ENCODE data around the gene ZNHIT6.

ZNHIT6 gene

GRCh38 chr1:85629532-85629920, 78.7 kb downstream of the ZNHIT6 start:
- TF ChIP-seq CTCF (IDR thresholded peaks at IDR 0.05; ENCODE audit: insufficient read depth, low read length, missing control alignments): no peak
- CTCF ChIA-PET: interaction anchor here (1.1 to 5.4 kb wide), 6 partner anchors 10 to 64 kb away, joined by 3 to 46 read pairs (median 10); no protein-coding TSS in a partner anchor
- peak overlapping the region; percentile 46 for H3K4me3 ChIP-seq (ENCODE audit: low read depth, low read length)
- POLR2A ChIA-PET: interaction anchor here (1.3 to 2.9 kb wide), 7 partner anchors 17 to 315 kb away, joined by 5 to 52 read pairs (median 18); partner anchors contain the start of gene CCN1
- no peak for DNase-seq (ENCODE audit: low read depth, low spot score)

GRCh38 chr1:85628791-85629531, 79.3 kb downstream of the ZNHIT6 start:
- H3K4me3 ChIP-seq (ENCODE audit: low read depth, low read length): peak overlapping the region; percentile 46
- ChIA-PET CTCF (interaction anchor here (0.9 to 5.4 kb wide), 7 partner anchors 9 to 321 kb away, joined by 3 to 46 read pairs (median 5); no protein-coding TSS in a partner anchor), POLR2A (interaction anchor here (0.7 to 2.9 kb wide), 8 partner anchors 15 to 315 kb away, joined by 3 to 52 read pairs (median 16); partner anchors contain the start of gene CCN1)
- no peak for TF ChIP-seq CTCF (IDR thresholded peaks at IDR 0.05; ENCODE audit: insufficient read depth, low read length, missing control alignments)
- peak; percentile 92 for DNase-seq (ENCODE audit: low read depth, low spot score)

- DNase-seq (ENCODE audit: low read depth, low spot score): no peak
- TF ChIP-seq CTCF (IDR thresholded peaks at IDR 0.05; ENCODE audit: insufficient read depth, low read length, missing control alignments): no peak
- ChIA-PET CTCF (interaction anchor here (4.0 to 5.4 kb wide), 2 partner anchors 13 to 67 kb away, joined by 20 to 46 read pairs; no protein-coding TSS in a partner anchor), POLR2A (interaction anchor here (1.2 kb wide), 1 partner anchor 42 kb away, joined by 3 read pairs; no protein-coding TSS in a partner anchor)
- no peak overlapping the region for H3K4me3 ChIP-seq (ENCODE audit: low read depth, low read length)
These were observed 81.4 kb downstream of the ZNHIT6 start for GRCh38 chr1:85626818-85627217.

- DNase-seq (ENCODE audit: low read depth, low spot score): no peak
- H3K4me3 ChIP-seq (ENCODE audit: low read depth, low read length): no peak overlapping the region
- POLR2A ChIA-PET: no interaction called here
- no peak for TF ChIP-seq CTCF (IDR thresholded peaks at IDR 0.05; ENCODE audit: insufficient read depth, low read length, missing control alignments)
- CTCF ChIA-PET: interaction anchor here (1.9 kb wide), 1 partner anchor 11 kb away, joined by 6 read pairs; no protein-coding TSS in a partner anchor
These were observed 83.9 kb downstream of the ZNHIT6 start for GRCh38 chr1:85624361-85624760.

GRCh38 chr1:85623061-85623471, 85.2 kb downstream of the ZNHIT6 start:
- no peak overlapping the region for H3K4me3 ChIP-seq (ENCODE audit: low read depth, low read length)
- CTCF ChIA-PET: interaction anchor here (1.1 to 2.4 kb wide), 4 partner anchors 11 to 69 kb away, joined by 3 to 12 read pairs (median 4); no protein-coding TSS in a partner anchor
- peak; percentile 73 for DNase-seq (ENCODE audit: low read depth, low spot score)
- TF ChIP-seq CTCF (IDR thresholded peaks at IDR 0.05; ENCODE audit: insufficient read depth, low read length, missing control alignments): no peak
- POLR2A ChIA-PET: interaction anchor here (0.9 to 2.2 kb wide), 5 partner anchors 11 to 43 kb away, joined by 3 to 32 read pairs (median 10); partner anchors contain the start of gene CCN1

GRCh38 chr1:85621430-85621829, 86.8 kb downstream of the ZNHIT6 start:
- DNase-seq (ENCODE audit: low read depth, low spot score): no peak
- TF ChIP-seq CTCF (IDR thresholded peaks at IDR 0.05; ENCODE audit: insufficient read depth, low read length, missing control alignments): no peak
- CTCF ChIA-PET: interaction anchor here (2.4 kb wide), 1 partner anchor 9 kb away, joined by 12 read pairs; no protein-coding TSS in a partner anchor
- H3K4me3 ChIP-seq (ENCODE audit: low read depth, low read length): no peak overlapping the region
- POLR2A ChIA-PET: no interaction called here

All from AG04449 (cell line).